ENCODE results near the gene ZNF521. TPM values are rescaled to one million over a fixed set of nuclear protein-coding genes. Genes with fewer than 3 reads are reported as not detected.

Gene ZNF521
- total RNA-seq, 4 donors from 2014 or later: 28.2 to 67.3 (median 53.1) TPM

- no peaks in the 10 kb centered on the region for H3K9me3 ChIP-seq
- WGBS, 2 donors: 62 to 72% methylated on average over 9 of the region's 9 CpGs
- no peaks in the 10 kb centered on the region for H3K27me3 ChIP-seq
- no peak for TF ChIP-seq CTCF (IDR thresholded peaks at IDR 0.05)
- no peak for TF ChIP-seq POLR2A (IDR thresholded peaks at IDR 0.05)
- no peak for DNase-seq
- no peak overlapping the region for H3K4me3 ChIP-seq (replicated peaks in 1 of 3)
- intact Hi-C loops (cut with DNase I): no loop called here
- no peak overlapping the region for H3K27ac ChIP-seq
- H3K36me3 ChIP-seq: no peaks in the 10 kb centered on the region
- H3K4me1 ChIP-seq: peaks cover 0 to 2% of the 10 kb centered on the region in 2 donors
These were observed 215.4 kb downstream of the ZNF521 start for GRCh38 chr18:25136416-25137196.

- DNase-seq: no peak
- H3K27ac ChIP-seq: no peak overlapping the region
These were observed 217.1 kb downstream of the ZNF521 start for GRCh38 chr18:25134861-25135260.

GRCh38 chr18:25133879-25134278 lies 218.1 kb downstream of the ZNF521 start:
- no peak for TF ChIP-seq CTCF (IDR thresholded peaks at IDR 0.05)
- no peak for TF ChIP-seq POLR2A (IDR thresholded peaks at IDR 0.05)
- Histone ChIP-seq H3K36me3 (no peaks in the 10 kb centered on the region), H3K9me3 (no peaks in the 10 kb centered on the region), H3K4me3 (replicated peaks in 1 of 3) (no peak overlapping the region), H3K27ac (no peak overlapping the region), H3K4me1 (peaks cover 0 to 2% of the 10 kb centered on the region in 2 donors), H3K27me3 (no peaks in the 10 kb centered on the region)
- intact Hi-C loops (cut with DNase I): no loop called here
- DNase-seq: no peak
- WGBS, 2 donors: 75 to 86% methylated on average over 2 of the region's 2 CpGs

More at GRCh38 chr18:25134861-25135260, 217.1 kb downstream of the ZNF521 start:
- WGBS, 2 donors: 78 to 82% methylated on average over 2 of the region's 2 CpGs
- Histone ChIP-seq H3K4me1 (peaks cover 0 to 2% of the 10 kb centered on the region in 2 donors), H3K9me3 (no peaks in the 10 kb centered on the region), H3K36me3 (no peaks in the 10 kb centered on the region), H3K27me3 (no peaks in the 10 kb centered on the region), H3K4me3 (replicated peaks in 1 of 3) (no peak overlapping the region)
- no peak for TF ChIP-seq POLR2A (IDR thresholded peaks at IDR 0.05)
- no peak for TF ChIP-seq CTCF (IDR thresholded peaks at IDR 0.05)
- intact Hi-C loops (cut with DNase I): no loop called here

- no peaks in the 10 kb centered on the region for H3K36me3 ChIP-seq
- WGBS, 2 donors: 91 to 96% methylated on average over 10 of the region's 10 CpGs
- no peaks in the 10 kb centered on the region for H3K9me3 ChIP-seq
- peaks cover 0 to 2% of the 10 kb centered on the region in 2 donors for H3K4me1 ChIP-seq
- no peak overlapping the region for H3K27ac ChIP-seq
- no peak overlapping the region for H3K4me3 ChIP-seq (replicated peaks in 1 of 3)
- TF ChIP-seq CTCF (IDR thresholded peaks at IDR 0.05) (no peak), POLR2A (IDR thresholded peaks at IDR 0.05) (no peak)
- intact Hi-C loops (cut with DNase I): no loop called here
- no peak for DNase-seq
- H3K27me3 ChIP-seq: no peaks in the 10 kb centered on the region
These were observed 219.0 kb downstream of the ZNF521 start for GRCh38 chr18:25132786-25133496.

GRCh38 chr18:25126751-25127150 lies 225.2 kb downstream of the ZNF521 start:
- WGBS, 2 donors: 98 to 100% methylated on average over 1 of the region's 1 CpG
- H3K27ac ChIP-seq: no peak overlapping the region
- TF ChIP-seq CTCF (IDR thresholded peaks at IDR 0.05) (no peak), POLR2A (IDR thresholded peaks at IDR 0.05) (no peak)

More at GRCh38 chr18:25126751-25127150, 225.2 kb downstream of the ZNF521 start:
- H3K9me3 ChIP-seq: no peaks in the 10 kb centered on the region
- H3K4me3 ChIP-seq (replicated peaks in 1 of 3): no peak overlapping the region
- no peaks in the 10 kb centered on the region for H3K4me1 ChIP-seq
- no peaks in the 10 kb centered on the region for H3K36me3 ChIP-seq
- H3K27me3 ChIP-seq: no peaks in the 10 kb centered on the region
- intact Hi-C loops (cut with DNase I): no loop called here
- DNase-seq: no peak

All from thyroid gland (tissue), 4 donors.